Measurements from ENCODE around the gene POMGNT1.
A peak's percentile ranks its signal among the peaks of the same experiment; 100 is the strongest.

Gene POMGNT1

DNA sequence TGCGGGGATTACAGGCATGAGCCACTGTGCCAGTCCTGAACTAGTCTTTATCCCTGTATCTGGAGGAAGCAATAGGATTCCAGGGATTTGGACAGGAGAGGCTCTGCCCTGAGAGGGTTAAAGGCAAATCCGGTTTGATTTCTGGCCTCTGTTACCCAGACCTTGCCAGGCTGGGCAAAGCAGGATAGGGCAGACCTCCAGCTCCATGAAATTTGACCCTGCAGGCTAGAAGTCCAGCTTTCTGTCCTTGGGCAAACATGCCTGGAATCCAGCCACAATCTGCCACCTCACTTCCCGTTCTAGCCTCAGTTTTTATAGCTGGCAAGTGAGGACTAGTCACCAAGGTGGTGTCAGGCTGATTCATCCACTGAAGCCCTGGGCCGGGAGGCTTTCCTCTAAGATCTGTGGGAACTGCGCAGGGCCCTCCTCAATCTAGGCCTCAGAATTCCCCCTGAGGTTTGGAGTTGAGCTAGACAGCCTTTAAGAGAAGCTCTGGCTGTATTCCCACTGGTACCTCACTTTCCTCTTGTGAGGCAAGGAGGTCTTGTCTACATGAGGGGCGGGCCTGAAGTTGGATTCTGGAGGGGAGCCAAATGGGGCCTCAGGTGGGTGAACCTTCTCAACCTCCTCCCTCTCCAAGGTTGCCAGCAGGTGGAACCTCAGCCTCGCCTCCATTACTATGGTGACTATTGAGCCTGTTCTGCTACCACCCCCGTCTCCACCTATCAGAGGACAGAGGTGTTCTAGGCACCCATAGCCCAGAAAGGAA, 15.0 kb downstream of the POMGNT1 start:
- DNase-seq = peak; percentile 14 to 43

DNA sequence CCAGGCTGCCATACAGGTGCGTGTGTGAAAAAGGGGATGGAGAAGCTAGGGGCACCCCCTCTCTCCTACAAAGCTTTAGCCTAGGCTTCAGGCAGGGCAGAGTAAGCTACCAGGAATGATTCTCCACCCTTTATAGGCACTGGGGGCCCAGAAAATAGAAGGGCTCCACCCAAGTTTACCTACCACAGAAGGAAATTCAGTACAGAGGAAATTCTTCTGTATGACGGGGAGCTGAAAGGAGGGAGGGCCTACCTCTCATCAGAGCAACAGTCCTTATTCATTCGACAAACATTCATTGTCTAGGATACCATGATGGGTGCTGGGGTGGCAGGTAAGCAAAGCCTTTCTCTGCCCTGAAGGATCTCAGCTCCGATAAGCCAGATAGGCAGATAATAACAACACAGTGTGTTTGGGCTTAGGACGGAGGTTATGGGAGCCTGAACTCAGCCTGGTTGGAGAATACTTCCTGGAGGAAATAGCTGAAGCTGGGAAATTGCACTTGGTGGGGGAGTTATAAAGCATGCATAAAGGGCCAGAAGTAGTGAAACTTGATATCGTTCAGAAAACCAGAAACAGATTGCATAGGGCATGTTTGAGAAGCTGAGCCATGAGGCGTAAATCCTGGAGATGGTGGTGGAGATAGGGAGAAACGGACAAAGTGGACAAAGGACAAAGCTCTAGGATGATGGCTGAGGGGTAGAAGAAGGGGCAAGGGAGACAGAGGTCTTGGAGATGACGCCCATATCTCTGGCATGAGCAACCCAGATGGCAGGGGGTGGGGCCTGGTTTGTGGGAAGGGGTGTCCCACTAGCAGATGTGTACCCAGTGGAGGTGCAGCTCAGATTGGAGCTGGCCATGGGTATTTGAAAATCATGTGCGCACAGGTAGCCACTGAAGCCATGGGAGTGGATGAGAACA, 16.6 kb downstream of the POMGNT1 start:
- no peak for DNase-seq

DNA sequence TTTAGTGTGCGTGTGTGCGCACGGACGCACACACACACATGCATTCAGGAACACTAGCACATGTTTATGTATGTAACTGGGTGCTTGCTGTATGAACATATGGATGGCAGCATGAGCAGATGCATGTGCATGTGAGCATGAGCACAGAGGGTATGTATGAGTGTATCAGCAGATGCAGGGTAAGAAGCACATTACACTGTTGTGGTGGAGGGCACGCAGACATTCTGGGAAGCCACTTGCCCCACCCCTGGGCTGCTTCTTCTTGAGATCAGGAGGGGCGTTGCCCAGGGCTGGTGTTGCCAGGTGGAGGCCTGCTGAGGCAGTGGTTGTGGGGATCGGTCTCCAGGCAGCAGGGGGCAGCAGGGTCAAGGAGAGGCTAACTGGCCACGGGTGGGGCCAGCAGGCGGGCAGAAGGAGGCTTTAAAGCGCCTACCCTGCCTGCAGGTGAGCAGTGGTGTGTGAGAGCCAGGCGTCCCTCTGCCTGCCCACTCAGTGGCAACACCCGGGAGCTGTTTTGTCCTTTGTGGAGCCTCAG, 18.1 kb downstream of the POMGNT1 start:
- DNase-seq = no peak

DNA sequence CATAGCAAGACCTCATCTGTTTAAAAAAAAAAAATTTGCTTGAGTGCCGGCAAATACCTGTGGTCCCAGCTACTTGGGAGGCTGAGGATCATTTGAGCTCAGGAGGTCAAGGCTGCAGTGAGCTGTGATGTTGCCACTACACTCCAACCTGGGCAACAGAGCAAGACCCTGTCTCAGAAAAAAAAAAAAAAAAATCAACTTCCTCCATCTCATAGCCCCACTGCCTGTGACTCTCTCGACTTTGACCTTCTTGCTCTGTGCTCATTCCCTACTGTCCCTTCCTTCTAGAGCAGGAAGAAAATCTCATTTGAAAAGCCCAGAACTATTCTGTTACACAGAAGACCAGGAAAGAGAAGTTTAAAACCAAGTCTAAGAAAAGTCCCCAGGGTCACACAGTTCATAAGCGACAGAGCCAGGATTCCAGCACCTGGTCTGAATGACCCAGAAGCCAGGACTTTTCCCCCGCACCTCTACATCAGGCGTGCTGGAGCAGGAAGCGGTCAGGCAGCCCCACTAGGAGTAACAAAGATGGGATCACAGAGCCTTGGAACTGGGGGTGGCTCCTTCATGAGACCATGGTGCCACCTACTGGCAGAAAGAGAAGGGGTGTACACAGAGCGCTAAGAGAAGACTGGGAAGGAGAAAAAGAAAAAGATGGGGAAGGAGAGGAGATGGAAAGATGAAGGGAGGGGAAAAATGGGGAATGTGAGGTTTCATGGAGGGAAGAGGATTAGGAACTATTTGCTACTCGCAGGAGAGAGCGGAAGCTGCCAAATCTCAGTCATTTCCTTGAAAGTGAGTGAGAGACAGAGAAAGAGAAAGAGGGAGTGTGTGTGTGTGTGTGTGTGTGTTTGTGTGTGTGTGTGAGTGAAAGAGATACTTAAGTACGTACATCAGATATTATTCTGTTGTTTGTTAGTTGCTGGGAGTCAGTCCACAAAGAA, 18.8 kb downstream of the POMGNT1 start:
- DNase-seq = peak; percentile 72 to 75

DNA sequence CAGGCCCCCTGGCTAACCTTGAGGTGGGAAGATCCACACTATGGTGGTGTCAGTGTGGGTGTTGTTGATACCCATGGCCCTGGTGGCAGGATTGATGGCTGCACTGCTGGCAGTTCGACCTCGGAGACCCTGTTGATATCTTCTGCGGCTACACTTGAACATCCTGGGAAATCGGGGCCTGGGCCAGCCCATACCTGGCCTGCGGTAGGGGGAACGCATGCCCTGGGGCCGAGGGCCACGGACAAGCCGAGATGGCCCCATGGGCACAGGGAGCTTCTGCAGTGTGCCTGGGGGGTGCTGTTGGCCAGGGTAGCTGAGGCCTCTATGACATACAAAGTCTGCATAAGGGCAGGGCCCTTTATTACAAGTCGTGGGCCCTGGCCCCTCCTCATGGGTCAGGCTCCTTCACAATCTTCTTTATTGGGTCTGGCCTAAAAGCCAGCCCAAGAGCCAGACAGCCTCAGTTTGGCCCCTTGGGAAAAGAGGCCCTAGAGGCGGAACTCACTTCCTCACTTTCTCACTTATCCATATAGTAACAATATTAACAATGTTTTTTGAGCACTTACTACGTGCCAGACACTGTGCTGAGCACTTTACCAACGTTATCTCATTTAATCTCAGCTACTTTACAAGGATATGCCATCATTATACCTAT, 21.9 kb downstream of the POMGNT1 start, which contains the start of gene P3R3URF:
Gene P3R3URF, minus strand, starts transcription at position 278 of the 655 bp plus-strand sequence. Its CDS starts 17 bp downstream, at position 261.
- DNase-seq = no peak

DNA sequence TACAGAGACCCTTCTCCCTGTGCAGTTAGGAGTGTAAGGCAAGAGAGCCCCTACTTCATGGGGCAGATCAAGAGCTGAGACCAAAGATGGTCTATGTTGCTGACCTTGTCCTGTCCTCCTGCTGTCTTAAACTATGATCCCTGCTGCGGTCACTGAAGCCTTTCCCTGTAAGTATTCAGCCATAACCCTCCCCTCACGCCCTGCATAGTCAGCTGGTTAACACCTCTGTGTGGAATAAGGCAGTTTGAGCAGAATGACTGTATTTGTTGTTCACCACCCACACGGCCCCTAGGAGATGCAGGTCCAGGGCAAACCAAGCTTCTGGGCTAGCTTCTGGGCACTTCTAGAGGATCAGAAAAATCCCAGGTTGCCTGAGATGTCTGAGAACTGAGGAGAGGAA, 23.0 kb downstream of the POMGNT1 start:
- no peak for DNase-seq

DNA sequence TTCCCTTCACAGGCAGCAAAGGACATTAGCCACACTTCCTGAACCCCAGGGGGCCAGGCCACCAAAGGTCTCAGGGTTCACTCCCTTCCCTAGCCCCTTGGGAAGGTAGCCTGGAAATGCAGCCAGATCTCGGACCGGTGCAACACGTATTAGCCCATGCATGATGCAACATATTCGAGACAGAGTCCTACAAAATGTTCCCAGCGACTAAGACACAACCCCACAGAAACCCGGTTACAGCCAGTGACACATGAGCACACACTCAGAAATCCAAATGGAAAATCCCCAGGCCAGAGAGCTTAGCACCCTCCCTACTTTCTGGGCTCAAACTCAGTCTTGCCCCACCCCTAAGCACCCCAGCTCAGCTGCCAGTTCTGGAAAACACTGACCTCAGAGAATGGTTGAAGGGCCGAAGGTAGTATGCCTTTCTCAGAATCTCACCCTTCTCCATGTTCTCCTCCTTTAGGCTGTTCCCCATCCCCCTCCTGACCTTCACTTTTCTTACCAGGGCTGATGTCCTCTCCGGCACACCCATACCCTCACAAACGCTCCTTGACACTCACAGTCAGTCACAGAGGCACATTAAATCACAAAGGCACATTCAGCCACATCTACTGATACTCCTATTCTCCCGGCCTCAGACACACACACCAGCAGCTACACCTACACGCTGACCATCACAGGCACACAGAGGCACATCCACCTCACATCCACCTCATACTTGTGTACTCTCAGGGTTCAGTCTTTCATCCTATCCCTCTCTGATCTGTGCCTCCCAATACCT, 23.6 kb downstream of the POMGNT1 start, which contains the start of gene TSPAN1:
Gene TSPAN1, plus strand, starts transcription at position 640 of the 784 bp plus-strand sequence. CDS start 6,021 bp downstream, outside the sequence.
- no peak for DNase-seq

DNA sequence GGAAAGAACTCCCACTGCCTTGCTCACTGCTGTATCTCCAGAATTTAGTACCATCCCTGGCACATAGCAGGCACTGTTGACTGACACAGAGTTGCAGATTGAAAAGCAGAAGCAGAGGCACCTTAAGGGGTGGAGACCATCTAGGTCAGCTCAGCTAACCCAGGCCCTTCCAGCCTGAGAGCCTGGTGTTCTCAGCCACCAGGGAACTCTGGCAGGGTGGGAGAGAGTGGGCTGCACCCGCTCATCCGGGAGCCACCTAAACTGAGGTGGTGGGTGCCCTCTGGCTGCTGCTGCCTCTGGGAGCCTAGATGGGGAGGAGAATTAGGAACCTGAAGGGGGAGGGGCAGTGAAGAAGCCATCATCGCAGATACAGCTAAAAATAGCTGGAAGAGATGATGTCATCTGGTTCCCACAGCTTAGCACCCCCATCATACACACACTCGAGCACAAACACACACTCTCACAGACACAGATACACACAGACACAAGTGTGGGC, 24.8 kb downstream of the POMGNT1 start:
- DNase-seq = no peak

DNA sequence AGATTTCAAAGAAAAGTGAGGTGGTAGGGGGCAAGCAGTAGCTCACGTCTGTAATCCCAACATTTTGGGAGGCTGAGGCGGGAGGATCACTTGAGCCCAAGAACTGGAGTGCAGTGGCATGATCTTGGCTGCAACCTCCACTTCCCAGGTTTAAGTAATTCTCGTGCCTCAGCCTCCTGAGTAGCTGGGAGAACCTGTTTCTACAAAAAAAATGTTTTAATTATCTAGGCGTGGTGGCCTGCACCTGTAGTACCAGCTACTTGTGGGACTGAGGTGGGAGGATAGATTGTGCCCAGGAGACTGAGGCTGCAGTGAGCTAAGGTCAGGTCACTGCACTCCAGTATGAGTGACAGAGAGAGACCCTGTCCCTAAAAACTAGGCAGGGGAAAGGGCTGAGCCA, 25.9 kb downstream of the POMGNT1 start:
- no peak for DNase-seq

DNA sequence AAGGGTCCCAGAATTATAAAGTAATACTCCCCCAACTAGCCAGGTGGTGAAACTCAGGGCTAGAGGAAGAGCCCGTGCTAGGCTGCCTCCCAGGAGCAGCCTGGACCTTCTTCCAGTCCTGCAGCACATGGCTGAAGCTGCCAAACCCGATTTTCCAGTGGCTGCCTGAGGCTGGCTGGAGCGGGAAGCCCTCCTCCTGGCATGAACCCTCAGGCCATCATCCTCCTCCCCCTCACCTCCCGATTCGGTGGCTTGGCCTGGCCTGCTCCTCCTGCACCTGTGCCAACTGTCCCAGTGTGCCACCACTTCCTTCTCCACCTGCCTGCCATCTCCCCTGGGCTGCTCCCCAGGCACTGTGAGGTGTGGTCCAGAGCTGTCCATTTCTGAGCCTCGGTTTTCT, 26.4 kb downstream of the POMGNT1 start:
- DNase-seq = no peak

DNA sequence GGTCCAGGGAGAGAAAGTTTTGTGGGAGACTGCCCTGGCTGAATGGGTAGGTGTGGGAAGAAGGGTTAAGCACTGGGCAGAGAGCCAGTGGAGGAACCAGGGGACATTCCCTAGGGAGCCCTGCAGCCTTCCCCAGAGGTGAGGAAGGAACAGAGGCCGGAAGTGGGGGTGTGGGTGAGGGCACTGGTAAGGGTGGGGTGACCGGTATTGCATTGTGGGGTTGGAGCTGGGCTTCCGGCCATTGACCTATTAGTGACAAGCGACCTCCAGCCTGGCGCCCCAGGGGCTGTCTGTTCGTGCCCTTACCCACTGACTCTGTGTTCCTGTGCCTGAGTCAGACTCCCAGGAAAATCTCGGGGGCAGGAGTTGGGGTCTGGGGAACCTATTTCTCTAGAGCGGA, 26.9 kb downstream of the POMGNT1 start:
- DNase-seq = no peak

DNA sequence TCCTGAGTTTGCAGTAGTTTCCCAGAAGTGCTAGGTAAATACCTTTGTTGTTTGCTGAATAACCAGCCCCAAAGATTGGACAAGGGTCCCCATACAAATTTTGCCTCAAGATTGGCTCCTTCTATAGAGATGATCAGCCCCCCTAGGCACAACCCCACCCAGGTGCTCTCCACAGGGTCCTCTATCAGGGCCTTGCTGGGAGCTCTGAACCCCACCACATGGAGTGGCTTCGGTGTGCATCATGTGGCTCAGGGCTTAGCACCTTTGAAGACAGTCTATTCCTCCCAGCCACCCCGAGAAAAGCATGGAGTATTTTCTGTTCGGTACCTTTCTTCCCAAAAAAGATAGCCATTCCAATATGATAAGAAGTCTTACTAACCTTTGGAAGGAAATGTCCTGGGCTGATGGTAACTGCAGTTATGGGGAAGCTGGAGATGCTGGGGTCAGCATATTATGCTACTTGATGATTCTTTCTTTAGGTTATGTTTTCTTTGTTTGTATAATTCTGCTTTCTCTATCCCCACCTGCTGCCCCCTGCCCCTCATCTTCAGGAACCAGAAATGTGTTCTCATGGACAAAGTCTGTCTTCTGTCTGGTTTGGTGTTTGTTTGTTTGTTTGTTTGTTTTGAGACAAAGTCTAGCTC, 28.3 kb downstream of the POMGNT1 start:
- no peak for DNase-seq

DNA sequence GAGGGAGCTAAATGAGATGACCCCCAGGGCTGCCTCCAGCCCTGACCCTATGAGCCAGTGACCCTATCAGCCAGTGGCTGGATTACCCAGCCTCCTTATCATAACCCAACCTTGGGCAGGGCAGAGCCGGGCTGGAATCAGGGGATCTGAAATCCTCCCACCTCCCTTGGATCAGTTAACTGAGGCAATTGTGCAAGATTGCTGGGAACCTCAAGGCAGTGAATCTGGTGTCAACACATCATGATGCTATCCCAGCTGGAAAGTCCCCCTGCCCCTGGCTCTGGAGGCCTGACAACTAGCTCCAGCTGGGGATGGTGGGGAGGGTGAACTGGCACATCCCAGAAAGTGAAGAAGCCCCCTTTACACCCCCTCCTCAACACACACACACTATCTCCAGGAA, 29.8 kb downstream of the POMGNT1 start:
- no peak for DNase-seq

DNA sequence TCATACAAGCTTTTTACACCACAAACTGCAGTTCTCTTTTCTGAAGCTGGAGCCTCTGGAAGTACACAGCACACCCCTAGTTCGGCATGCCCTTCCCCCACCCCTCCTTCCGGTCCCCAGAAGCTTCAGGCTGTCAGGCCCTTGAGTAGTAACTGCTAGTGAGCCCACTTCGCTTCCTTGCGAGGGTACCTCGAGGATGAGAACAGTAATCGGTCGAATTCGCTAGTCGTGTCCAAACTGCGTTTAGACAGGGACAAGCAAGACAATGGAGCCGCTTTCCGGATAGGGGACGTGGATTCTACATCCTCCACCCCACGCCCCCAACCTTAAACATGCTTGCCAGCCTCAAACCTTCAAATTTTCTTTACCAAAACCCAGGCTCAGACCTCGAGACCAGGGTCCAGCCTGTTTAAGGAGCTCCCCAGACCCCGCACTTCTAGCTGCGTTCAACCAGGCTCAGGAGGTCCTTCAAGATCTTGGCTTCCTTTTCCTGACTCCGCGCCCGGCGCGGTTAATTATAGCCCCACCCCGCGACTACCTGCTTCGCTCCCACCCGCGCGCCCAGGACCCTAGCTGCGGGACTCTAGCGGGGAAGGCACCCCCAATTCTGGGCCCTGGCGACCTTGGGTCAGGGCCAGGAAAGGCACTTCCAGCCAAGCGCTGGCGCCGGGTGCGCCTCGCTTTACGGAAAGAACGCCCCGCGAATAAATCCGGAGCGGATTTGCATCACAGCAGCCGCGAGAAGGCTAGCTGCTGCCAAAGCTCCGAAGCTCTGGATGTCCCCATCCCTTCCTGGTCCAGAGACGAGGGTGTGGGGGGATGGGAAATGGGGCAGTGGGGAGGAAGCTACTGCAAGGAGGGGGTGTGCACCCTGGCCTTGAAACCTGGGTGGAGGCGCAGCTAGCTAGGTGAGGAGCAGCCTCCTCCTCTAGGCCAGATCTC, 31.4 kb downstream of the POMGNT1 start:
- DNase-seq = no peak

DNA sequence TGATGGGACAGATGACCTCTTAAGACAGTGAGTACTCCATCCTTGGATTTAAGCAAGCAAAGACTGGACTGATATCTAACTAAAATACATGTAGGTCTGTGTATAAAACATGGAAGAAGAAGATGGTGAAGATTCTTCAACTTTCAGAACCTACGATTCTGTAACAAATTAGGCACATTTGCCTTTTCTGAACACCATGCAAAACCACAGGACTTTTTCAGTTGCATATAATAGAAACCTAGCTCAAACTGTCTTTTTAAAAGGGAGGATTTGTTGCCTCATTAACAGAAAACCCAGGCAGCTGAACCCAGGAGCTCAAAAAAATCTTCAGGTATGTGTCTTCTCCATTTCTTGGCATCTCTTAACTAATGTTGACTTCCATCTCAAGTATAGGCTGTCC, 38.0 kb downstream of the POMGNT1 start:
- DNase-seq = no peak

DNA sequence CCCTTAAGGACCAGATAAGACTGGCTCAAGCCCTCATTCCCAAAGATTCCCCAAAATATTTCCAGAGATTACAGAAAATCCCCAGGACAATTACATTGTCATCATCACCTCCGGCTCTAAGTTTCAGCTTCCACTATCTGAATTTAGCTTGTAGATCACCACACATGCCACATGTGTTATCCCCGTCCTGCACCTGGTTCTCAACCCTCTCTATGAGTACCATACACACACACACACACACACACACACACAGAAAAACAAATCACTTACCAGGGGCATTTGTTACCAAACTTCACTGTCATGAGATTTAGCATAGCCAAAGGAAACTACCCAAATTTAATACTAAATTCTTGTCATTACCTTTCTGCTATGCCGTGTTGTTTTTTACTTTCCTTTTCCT, 38.7 kb downstream of the POMGNT1 start:
- no peak for DNase-seq

DNA sequence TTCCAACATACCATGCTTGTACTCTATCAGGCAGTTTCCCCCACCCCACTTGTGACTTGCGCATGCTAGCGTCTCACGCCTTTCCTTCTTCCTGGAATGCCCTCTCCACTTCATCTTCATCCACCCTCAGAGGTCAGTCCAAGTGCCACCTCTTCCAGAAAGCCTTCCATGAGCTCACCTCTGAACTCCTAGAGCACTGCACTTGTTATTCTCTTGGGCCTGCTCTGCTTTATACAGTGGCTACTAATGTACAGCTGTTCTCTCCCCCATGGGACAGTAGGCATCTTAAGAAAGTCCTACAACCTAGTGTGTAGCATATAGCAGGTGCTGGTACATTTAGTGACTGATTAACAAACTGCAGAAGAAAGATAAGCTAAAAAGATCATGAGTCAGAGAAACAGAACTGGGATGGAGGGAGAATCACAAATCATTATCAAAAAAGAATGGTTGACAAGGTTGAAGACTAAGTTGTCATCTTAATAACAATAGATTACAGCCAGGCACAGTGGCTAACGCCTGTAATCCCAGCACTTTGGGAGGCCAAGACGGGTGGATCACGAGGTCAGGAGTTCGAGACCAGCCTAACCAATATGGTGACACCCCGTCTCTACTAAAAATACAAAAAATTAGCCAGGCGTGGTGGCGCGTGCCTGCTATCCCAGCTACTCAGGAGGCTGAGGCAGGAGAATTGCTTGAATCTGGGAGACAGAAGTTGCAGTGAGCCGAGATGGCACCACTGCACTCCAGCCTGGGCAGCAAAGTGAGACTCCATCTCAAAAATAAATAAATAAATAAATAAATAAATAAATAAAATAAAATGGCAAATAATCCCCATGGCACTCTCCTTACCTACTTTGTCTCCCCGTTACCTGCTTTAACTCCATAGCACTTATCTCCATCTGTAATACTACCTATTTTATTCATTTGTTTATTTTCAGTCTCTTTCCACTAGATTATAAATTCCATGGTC, 39.6 kb downstream of the POMGNT1 start:
- no peak for DNase-seq

DNA sequence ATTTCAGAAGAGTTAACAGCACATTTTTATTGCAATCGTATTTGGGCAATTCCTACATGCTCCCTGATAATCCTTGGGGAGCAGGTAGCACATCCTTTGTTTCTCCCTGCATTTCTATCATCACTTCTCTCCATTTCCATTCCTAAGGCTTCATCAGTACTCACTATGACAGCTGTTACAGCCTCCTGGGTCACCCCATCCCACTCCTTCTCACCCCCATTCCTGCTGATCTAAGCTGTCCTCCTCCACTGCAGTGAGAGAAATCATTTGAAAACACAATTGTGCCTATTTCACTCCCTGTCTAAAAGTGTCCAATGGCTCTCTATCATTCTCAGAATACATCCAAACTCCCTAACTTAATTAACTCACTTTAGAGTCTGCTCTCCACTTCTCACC, 40.3 kb downstream of the POMGNT1 start:
- DNase-seq = no peak

Data from inflammatory macrophage (primary cell).